OCI-LY7 (cell line): ENCODE measurements around the gene MRGPRX2. TPM values are rescaled to one million over a fixed set of nuclear protein-coding genes. Genes with fewer than 3 reads are reported as not detected.

Experiments
- BruUV-seq: library from RNA; stranded (reverse); fragments of 400-500 nt; replicated peaks from 2 replicates; lab custom pipeline; 2021; lab: Mats Ljungman, UMichigan
- CTCF ChIA-PET: fragments of 300-600 bp; sonication (Branson Sonifier 250); formaldehyde crosslinking; loops from one replicate; lab custom pipeline; 2022; ENCODE audit warnings: antibody characterized with exemption; ENCODE audit not compliant: unreplicated experiment; lab: Charles Lee
- POLR2A ChIA-PET: fragments of 300-600 bp; sonication (Branson Sonifier 250); formaldehyde crosslinking; loops from one replicate; lab custom pipeline; 2022; ENCODE audit warnings: antibody characterized with exemption; lab: Charles Lee
- DNase-seq: peaks from one replicate; pipeline ENCODE4 v3.0.0-alpha.2; 2015; ENCODE audit warnings: low spot score
- H2AFZ ChIP-seq: fragments of 200-600 bp; sonication (generic), shearing (Covaris generic); 2 replicates; pipeline ENCODE4 v1.6.1; 2014; ENCODE audit warnings: mild to moderate bottlenecking, antibody characterized with exemption, low read length, moderate library complexity
- H3K27ac ChIP-seq: fragments of 200-600 bp; sonication (generic); 2 replicates; pipeline ENCODE4 v1.5.1; 2014; ENCODE audit warnings: mixed run types, low read depth, mild to moderate bottlenecking, moderate library complexity, low read length, inconsistent platforms; ENCODE audit not compliant: poor library complexity, severe bottlenecking
- H3K36me3 ChIP-seq: fragments of 200-600 bp; sonication (generic); 2 replicates; pipeline ENCODE4 v1.6.1; 2014; ENCODE audit warnings: mild to moderate bottlenecking, antibody characterized with exemption, low read length, moderate library complexity, mixed read lengths; ENCODE audit not compliant: insufficient read depth
- H3K4me1 ChIP-seq: fragments of 200-600 bp; sonication (generic); 2 replicates; pipeline ENCODE4 v1.5.1; 2014; ENCODE audit warnings: mild to moderate bottlenecking, low read length; ENCODE audit not compliant: insufficient read depth, poor library complexity, severe bottlenecking
- H3K4me2 ChIP-seq: fragments of 200-600 bp; sonication (generic); 2 replicates; pipeline ENCODE4 v1.6.1; 2014; ENCODE audit warnings: mild to moderate bottlenecking, low read length
- H3K4me3 ChIP-seq: fragments of 200-600 bp; sonication (generic); 2 replicates; pipeline ENCODE4 v1.5.1; 2014; ENCODE audit warnings: mild to moderate bottlenecking, low read depth, low read length; ENCODE audit not compliant: poor library complexity, severe bottlenecking
- H3K79me2 ChIP-seq: fragments of 200-600 bp; sonication (generic); 2 replicates; pipeline ENCODE4 v1.6.1; 2016; ENCODE audit warnings: low read depth, mild to moderate bottlenecking, low read length, moderate library complexity, mixed read lengths; ENCODE audit not compliant: insufficient read depth
- H3K9me2 ChIP-seq: fragments of 200-600 bp; sonication (generic); 2 replicates; pipeline ENCODE4 v1.6.1; 2016; ENCODE audit warnings: mild to moderate bottlenecking, low read length, mixed read lengths; ENCODE audit not compliant: insufficient read depth
- H3K9me3 ChIP-seq: fragments of 200-600 bp; sonication (generic); 2 replicates; pipeline ENCODE4 v1.6.1; 2014; ENCODE audit warnings: mild to moderate bottlenecking, mixed run types, low read length, mixed read lengths
- H4K20me1 ChIP-seq: fragments of 200-600 bp; sonication (generic); 2 replicates; pipeline ENCODE4 v1.6.1; 2014; ENCODE audit warnings: mild to moderate bottlenecking, antibody characterized with exemption, low read length, moderate library complexity, mixed read lengths; ENCODE audit not compliant: insufficient read depth
- CTCF ChIP-seq: fragments of 200-600 bp; sonication (generic); conservative IDR thresholded peaks from 2 replicates; pipeline ENCODE4 v1.5.1; 2014; ENCODE audit warnings: mild to moderate bottlenecking, antibody characterized with exemption, low read length, moderate library complexity, mixed read lengths
- EZH2phosphoT487 ChIP-seq: fragments of 200-600 bp; sonication (generic); IDR thresholded peaks from 2 replicates; pipeline ENCODE4 v1.6.1; 2018; ENCODE audit warnings: low read depth, borderline replicate concordance, mild to moderate bottlenecking, mixed run types, antibody characterized with exemption, low read length, moderate library complexity, mixed read lengths
- intact Hi-C: fragments of 100-400 bp; cut with micrococcal nuclease; formaldehyde crosslinking; loops from one replicate; pipeline ENCODE4 v1.10.0; 2022; ENCODE audit not compliant: unreplicated experiment
- total RNA-seq, 2 experiments: library from RNA; depleted of rRNA in 1 of 2; stranded (reverse); fragments of >200 nt in 1 of 2; shearing (Covaris generic) in 1 of 2; gene quantifications; 2 replicates each; pipeline ENCODE4 v1.2.3, GENCODE V29; 2014 to 2022

The MRGPRX2 gene
- total RNA-seq, 2 experiments from 2014 or later = not detected

DNA sequence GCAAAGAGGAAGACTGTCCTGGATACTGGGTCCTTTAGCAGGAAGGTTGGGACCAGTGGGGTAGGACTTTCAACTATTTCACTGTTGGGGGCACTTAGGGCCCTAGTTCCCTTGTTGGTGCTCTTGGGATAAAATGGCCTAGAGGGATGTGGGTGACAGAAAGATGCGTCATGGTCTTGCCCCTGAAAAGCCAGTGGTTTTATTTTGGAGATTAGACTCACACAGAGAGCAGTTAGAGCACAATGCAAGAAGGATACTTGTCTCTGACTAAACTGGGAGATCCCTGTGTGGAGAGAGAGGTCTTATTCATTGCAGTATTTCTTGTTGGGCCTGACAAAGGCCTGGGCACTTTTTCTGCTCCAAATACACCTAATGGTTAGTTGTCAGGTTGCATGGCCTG, 22.6 kb upstream of the MRGPRX2 start:
- no peaks in the 10 kb centered on the region for H4K20me1 ChIP-seq
- DNase-seq = no peak
- H3K4me2 ChIP-seq = no peak overlapping the region
- POLR2A ChIA-PET = interaction anchor here (0.7 kb wide), 1 partner anchor 9 kb away, joined by 3 read pairs; no protein-coding TSS in a partner anchor
- H2AFZ ChIP-seq = no peak overlapping the region
- no peaks in the 10 kb centered on the region for H3K9me2 ChIP-seq
- H3K4me3 ChIP-seq = no peak overlapping the region
- no peaks in the 10 kb centered on the region for H3K4me1 ChIP-seq
- CTCF ChIA-PET = no interaction called here
- no peaks in the 10 kb centered on the region for H3K9me3 ChIP-seq
- TF ChIP-seq EZH2phosphoT487 = no peak
- no peak for TF ChIP-seq CTCF
- no TSS peak for BruUV-seq
- intact Hi-C loops = no loop called here
- no peaks in the 10 kb centered on the region for H3K79me2 ChIP-seq
- H3K36me3 ChIP-seq = no peaks in the 10 kb centered on the region
- H3K27ac ChIP-seq = no peak overlapping the region

DNA sequence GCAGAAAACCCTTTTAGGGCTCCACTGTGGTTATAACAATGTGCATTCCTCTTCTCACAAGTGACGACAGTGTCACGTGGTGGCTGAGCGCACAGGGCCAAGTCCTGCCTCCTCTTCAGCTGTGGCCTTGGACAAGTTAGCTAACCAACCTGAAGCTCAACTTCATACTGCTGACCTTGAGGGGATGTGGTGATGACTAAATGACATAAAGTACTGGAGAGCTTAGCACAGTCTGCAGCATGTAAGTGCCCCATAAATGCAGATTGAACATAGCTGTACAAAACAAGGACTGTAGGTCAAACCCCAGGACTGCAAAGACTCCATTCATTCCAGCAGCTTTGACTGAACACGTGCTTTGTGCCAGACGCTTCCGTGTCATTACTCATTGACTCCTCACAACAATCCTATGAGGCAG, 20.1 kb upstream of the MRGPRX2 start:
- Histone ChIP-seq H3K9me3 (no peaks in the 10 kb centered on the region), H3K4me3 (no peak overlapping the region), H3K9me2 (no peaks in the 10 kb centered on the region), H3K79me2 (no peaks in the 10 kb centered on the region), H3K36me3 (no peaks in the 10 kb centered on the region), H4K20me1 (no peaks in the 10 kb centered on the region), H3K27ac (no peak overlapping the region), H3K4me1 (no peaks in the 10 kb centered on the region), H3K4me2 (no peak overlapping the region), H2AFZ (no peak overlapping the region)
- POLR2A ChIA-PET = no interaction called here
- TF ChIP-seq CTCF (no peak), EZH2phosphoT487 (no peak)
- no peak for DNase-seq
- BruUV-seq = no TSS peak
- CTCF ChIA-PET = interaction anchor here (0.7 kb wide), 1 partner anchor 10 kb away, joined by 3 read pairs; no protein-coding TSS in a partner anchor
- intact Hi-C loops = no loop called here

DNA sequence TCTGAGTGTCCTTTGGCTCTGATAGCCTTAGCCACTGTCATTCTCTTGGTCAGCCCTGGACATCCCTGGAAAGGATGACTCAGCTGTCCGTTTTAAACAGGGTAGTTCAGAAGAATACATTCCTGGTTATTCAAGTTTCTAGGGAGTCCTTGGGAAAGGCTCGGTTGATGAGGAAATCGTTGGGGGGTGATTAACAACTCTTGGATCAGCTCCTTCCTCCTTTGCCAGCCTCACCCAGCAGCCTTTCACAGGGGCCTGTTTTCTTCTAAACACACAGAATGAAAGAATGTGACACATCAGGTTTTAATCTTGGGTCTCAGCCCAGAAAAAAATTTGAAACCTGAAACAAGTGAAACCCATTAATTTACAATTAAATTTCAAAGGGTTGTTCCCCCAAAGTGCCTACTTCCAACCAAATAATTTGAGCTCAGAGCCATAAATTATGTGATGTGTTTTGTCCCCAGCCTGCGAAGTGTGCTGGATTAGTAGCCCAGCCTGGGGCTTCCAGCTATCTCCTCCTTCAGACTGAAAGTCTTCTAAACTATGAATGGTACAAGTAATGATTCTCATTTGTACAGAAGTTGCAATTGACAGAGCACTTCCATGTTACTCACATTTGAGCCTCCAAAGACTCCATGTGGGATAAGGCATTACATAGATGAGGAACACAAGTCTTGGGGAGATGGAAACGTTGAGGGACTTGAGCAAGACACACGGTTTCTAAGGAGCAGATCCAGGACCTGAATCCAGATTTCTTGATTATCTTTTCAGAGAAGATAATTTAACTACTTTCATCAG, 19.3 kb upstream of the MRGPRX2 start:
- H3K4me2 ChIP-seq = no peak overlapping the region
- TF ChIP-seq CTCF (no peak), EZH2phosphoT487 (no peak)
- H3K36me3 ChIP-seq = no peaks in the 10 kb centered on the region
- CTCF ChIA-PET = no interaction called here
- H3K79me2 ChIP-seq = no peaks in the 10 kb centered on the region
- no peaks in the 10 kb centered on the region for H3K4me1 ChIP-seq
- H3K4me3 ChIP-seq = no peak overlapping the region
- H3K9me3 ChIP-seq = no peaks in the 10 kb centered on the region
- BruUV-seq = no TSS peak
- POLR2A ChIA-PET = interaction anchor here (0.6 kb wide), 1 partner anchor 62 kb away, joined by 3 read pairs; no protein-coding TSS in a partner anchor
- H4K20me1 ChIP-seq = no peaks in the 10 kb centered on the region
- no peak overlapping the region for H3K27ac ChIP-seq
- no peak overlapping the region for H2AFZ ChIP-seq
- no peaks in the 10 kb centered on the region for H3K9me2 ChIP-seq
- no peak for DNase-seq
- intact Hi-C loops = loop anchor here (5.0 kb wide), 1 partner anchor 177 kb away; no protein-coding TSS in a partner anchor
